Measurements from ENCODE around the gene ASPA.

The ASPA gene

GRCh38 chr17:3524024-3524423, 48.2 kb downstream of the ASPA start:
- no peak for TF ChIP-seq CTCF (IDR thresholded peaks at IDR 0.05; ENCODE audit: insufficient read depth, low read length, poor library complexity, severe bottlenecking)
- Histone ChIP-seq H3K36me3 (ENCODE audit: control insufficient read depth, insufficient read depth, low read length) (no peaks in the 10 kb centered on the region), H3K4me3 (replicated peaks; ENCODE audit: low read depth, low read length) (no peak overlapping the region), H3K27me3 (replicated peaks; ENCODE audit: control insufficient read depth, insufficient read depth, low read length) (no peaks in the 10 kb centered on the region)
- DNase-seq (ENCODE audit: extremely low read depth, insufficient read length) = no peak

GRCh38 chr17:3526491-3526890, 50.7 kb downstream of the ASPA start:
- Histone ChIP-seq H3K36me3 (ENCODE audit: control insufficient read depth, insufficient read depth, low read length) (no peaks in the 10 kb centered on the region; the same call in 1 of the 2 replicates), H3K4me3 (replicated peaks; ENCODE audit: low read depth, low read length) (no peak overlapping the region), H3K27me3 (replicated peaks; ENCODE audit: control insufficient read depth, insufficient read depth, low read length) (no peaks in the 10 kb centered on the region)
- DNase-seq (ENCODE audit: extremely low read depth, insufficient read length) = no peak
- no peak for TF ChIP-seq CTCF (IDR thresholded peaks at IDR 0.05; ENCODE audit: insufficient read depth, low read length, poor library complexity, severe bottlenecking)

- no peak for DNase-seq (ENCODE audit: extremely low read depth, insufficient read length)
- no peaks in the 10 kb centered on the region for H3K27me3 ChIP-seq (replicated peaks; ENCODE audit: control insufficient read depth, insufficient read depth, low read length)
- TF ChIP-seq CTCF (IDR thresholded peaks at IDR 0.05; ENCODE audit: insufficient read depth, low read length, poor library complexity, severe bottlenecking) = no peak
- H3K4me3 ChIP-seq (replicated peaks; ENCODE audit: low read depth, low read length) = no peak overlapping the region
- no peaks in the 10 kb centered on the region; the same call in 1 of the 2 replicates for H3K36me3 ChIP-seq (ENCODE audit: control insufficient read depth, insufficient read depth, low read length)
These were observed 51.2 kb downstream of the ASPA start for GRCh38 chr17:3526971-3527370.

- Histone ChIP-seq H3K36me3 (ENCODE audit: control insufficient read depth, insufficient read depth, low read length) (no peaks in the 10 kb centered on the region; the same call in 1 of the 2 replicates), H3K4me3 (replicated peaks; ENCODE audit: low read depth, low read length) (no peak overlapping the region), H3K27me3 (replicated peaks; ENCODE audit: control insufficient read depth, insufficient read depth, low read length) (no peaks in the 10 kb centered on the region)
- DNase-seq (ENCODE audit: extremely low read depth, insufficient read length) = no peak
- no peak for TF ChIP-seq CTCF (IDR thresholded peaks at IDR 0.05; ENCODE audit: insufficient read depth, low read length, poor library complexity, severe bottlenecking)
These were observed 51.7 kb downstream of the ASPA start for GRCh38 chr17:3527468-3527867.

- TF ChIP-seq CTCF (IDR thresholded peaks at IDR 0.05; ENCODE audit: insufficient read depth, low read length, poor library complexity, severe bottlenecking) = no peak
- Histone ChIP-seq H3K27me3 (replicated peaks; ENCODE audit: control insufficient read depth, insufficient read depth, low read length) (no peaks in the 10 kb centered on the region), H3K4me3 (replicated peaks; ENCODE audit: low read depth, low read length) (no peak overlapping the region), H3K36me3 (ENCODE audit: control insufficient read depth, insufficient read depth, low read length) (no peaks in the 10 kb centered on the region; the same call in 1 of the 2 replicates)
- no peak for DNase-seq (ENCODE audit: extremely low read depth, insufficient read length)
These were observed 52.1 kb downstream of the ASPA start for GRCh38 chr17:3527896-3528295.

GRCh38 chr17:3528403-3528851, 52.6 kb downstream of the ASPA start:
- DNase-seq (ENCODE audit: extremely low read depth, insufficient read length) = no peak
- no peak overlapping the region for H3K4me3 ChIP-seq (replicated peaks; ENCODE audit: low read depth, low read length)
- no peaks in the 10 kb centered on the region; the same call in 1 of the 2 replicates for H3K36me3 ChIP-seq (ENCODE audit: control insufficient read depth, insufficient read depth, low read length)
- no peaks in the 10 kb centered on the region for H3K27me3 ChIP-seq (replicated peaks; ENCODE audit: control insufficient read depth, insufficient read depth, low read length)
- no peak for TF ChIP-seq CTCF (IDR thresholded peaks at IDR 0.05; ENCODE audit: insufficient read depth, low read length, poor library complexity, severe bottlenecking)
